C4-2B (cell line): Measurements from ENCODE around the gene IGF1.

Experiments used
- CTCF ChIP-seq: fragments of 450-650 bp; conservative IDR thresholded peaks from 2 replicates; pipeline ENCODE4 v1.5.1; 2017; ENCODE audit warnings: mild to moderate bottlenecking
- ZFX ChIP-seq: fragments of 450-650 bp; IDR thresholded peaks from 2 replicates; pipeline ENCODE4 v1.6.1; 2017

- no peak for TF ChIP-seq CTCF
- TF ChIP-seq ZFX: no peak
These were observed 9.4 kb downstream of the IGF1 start for GRCh38 chr12:102470945-102471344.
